LNCAP (cell line): ENCODE measurements around the gene ANKFY1.

Experiments
- TF ChIP-seq, protein P1 (sequence below): fragments of 450-650 bp; IDR thresholded peaks from 2 replicates; pipeline ENCODE4 v1.5.1; 2017; ENCODE audit warnings: mild to moderate bottlenecking

ANKFY1 gene

DNA sequence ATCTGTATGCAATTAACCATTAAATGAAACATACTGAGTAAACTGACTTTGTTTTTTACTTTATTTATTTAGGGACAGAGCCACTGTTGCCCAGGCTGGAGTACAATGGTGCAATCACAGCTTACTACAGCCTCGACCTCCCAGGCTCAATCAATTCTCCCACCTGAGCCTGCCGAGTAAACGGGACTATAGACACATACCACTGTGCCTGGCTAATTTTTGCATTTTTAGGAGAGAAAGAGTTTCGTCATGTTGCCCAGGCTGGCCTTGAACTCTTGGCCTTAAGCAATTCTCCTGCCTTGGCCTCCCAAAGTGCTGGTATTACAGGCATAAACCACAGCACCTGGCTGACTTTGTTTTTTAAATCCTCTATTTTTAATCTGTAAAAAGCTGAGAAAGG, 42.6 kb downstream of the ANKFY1 start:
- TF ChIP-seq, protein P1, sequence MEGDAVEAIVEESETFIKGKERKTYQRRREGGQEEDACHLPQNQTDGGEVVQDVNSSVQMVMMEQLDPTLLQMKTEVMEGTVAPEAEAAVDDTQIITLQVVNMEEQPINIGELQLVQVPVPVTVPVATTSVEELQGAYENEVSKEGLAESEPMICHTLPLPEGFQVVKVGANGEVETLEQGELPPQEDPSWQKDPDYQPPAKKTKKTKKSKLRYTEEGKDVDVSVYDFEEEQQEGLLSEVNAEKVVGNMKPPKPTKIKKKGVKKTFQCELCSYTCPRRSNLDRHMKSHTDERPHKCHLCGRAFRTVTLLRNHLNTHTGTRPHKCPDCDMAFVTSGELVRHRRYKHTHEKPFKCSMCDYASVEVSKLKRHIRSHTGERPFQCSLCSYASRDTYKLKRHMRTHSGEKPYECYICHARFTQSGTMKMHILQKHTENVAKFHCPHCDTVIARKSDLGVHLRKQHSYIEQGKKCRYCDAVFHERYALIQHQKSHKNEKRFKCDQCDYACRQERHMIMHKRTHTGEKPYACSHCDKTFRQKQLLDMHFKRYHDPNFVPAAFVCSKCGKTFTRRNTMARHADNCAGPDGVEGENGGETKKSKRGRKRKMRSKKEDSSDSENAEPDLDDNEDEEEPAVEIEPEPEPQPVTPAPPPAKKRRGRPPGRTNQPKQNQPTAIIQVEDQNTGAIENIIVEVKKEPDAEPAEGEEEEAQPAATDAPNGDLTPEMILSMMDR, result no peak

- TF ChIP-seq, protein P1, result no peak
Observed at GRCh38 chr17:4220655-4221054, 43.1 kb downstream of the ANKFY1 start.

GRCh38 chr17:4219241-4219640, 44.5 kb downstream of the ANKFY1 start:
- TF ChIP-seq, protein P1, result no peak

GRCh38 chr17:4215882-4216570, 47.8 kb downstream of the ANKFY1 start:
- TF ChIP-seq, protein P1, result no peak

GRCh38 chr17:4214157-4214556, 49.6 kb downstream of the ANKFY1 start:
- TF ChIP-seq, protein P1, result no peak

- TF ChIP-seq, protein P1, result no peak
Observed at GRCh38 chr17:4209611-4210010, 54.2 kb downstream of the ANKFY1 start.

- TF ChIP-seq, protein P1, result no peak
Observed at GRCh38 chr17:4208238-4208637, 55.5 kb downstream of the ANKFY1 start.

DNA sequence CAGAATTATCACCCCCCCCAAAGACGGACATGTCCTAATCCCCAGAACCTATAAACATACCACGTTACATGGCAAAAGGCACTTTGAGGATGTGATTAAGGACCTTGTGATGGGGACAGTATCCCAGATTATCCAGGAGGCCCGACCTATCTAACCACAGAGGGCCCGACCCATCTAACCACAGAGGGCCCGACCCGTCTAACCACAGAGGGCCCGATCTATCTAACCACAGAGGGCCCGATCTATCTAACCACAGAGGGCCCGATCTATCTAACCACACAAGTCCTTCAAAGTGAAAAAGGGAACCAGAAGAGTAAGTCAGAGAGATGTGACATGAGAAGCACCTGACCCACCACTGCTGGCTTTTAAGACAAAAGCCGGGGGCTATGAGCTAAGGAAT, 56.8 kb downstream of the ANKFY1 start:
- TF ChIP-seq, protein P1, result no peak
